K562 (cell line): ENCODE data around the gene TPM4. TPM values are rescaled to one million over a fixed set of nuclear protein-coding genes. Genes with fewer than 3 reads are reported as not detected.

ENCODE experiments used
- ATAC-seq: fragments of 200-7000 bp; cut with Tn5 transposase; 3 replicates; pipeline ENCODE4 v1.9.1; 2020; ENCODE audit warnings: moderate library complexity
- BruUV-seq: library from RNA; stranded (reverse); fragments of 400-500 nt; replicated peaks from 2 replicates; lab custom pipeline; 2021; lab: Mats Ljungman, UMichigan
- CTCF ChIA-PET: fragments of 300-600 bp; formaldehyde crosslinking; extraction: SDS; loops from one replicate; lab custom pipeline; 2021; ENCODE audit warnings: low intra/inter-chr PET ratio; lab: Yijun Ruan, JAX
- POLR2A ChIA-PET: fragments of 300-600, 350-650 bp; sonication (Branson Sonifier 250); formaldehyde crosslinking; extraction: SDS; loops from one replicate; lab custom pipeline; 2021; ENCODE audit warnings: antibody characterized with exemption, inconsistent platforms; lab: Yijun Ruan, JAX
- DNase-seq, 4 experiments: peaks; one replicate each; pipeline versions ENCODE4 v3.0.0 to v3.0.0-alpha.2; 2011 to 2018; ENCODE audit warnings: low spot score in 3 of 4, mixed read lengths in 3 of 4; ENCODE audit errors: extremely low read depth in 1 of 4
- FAIRE-seq: peaks from 2 replicates; lab custom pipeline; 2011; peaks lifted over from hg19 to GRCh38; lab: Jason Lieb, UNC
- H2AFZ ChIP-seq: 2 replicates; pipeline ENCODE4 v1.6.0; 2011; ENCODE audit warnings: low read depth, low read length, control low read depth, inconsistent platforms
- H3K27ac ChIP-seq: fragments of 200-600 bp; 3 replicates; pipeline ENCODE4 v1.8.0; 2011; ENCODE audit warnings: low read depth, mild to moderate bottlenecking, control low read depth, inconsistent platforms, low read length, moderate library complexity, mixed read lengths; ENCODE audit errors: extremely low read depth
- H3K27me3 ChIP-seq, 2 experiments: fragments of 300-600 bp in 1 of 2; 2 replicates in 1 of 2; 3 replicates in 1 of 2; pipeline versions ENCODE4 v1.6.0 to v1.8.0; 2011; ENCODE audit warnings: inconsistent platforms in 2 of 2, low read length in 2 of 2, mild to moderate bottlenecking in 1 of 2, mixed read lengths in 1 of 2, moderate library complexity in 1 of 2; ENCODE audit not compliant: control insufficient read depth in 2 of 2, insufficient read depth in 2 of 2
- H3K36me3 ChIP-seq: fragments of 300-600 bp; 3 replicates; pipeline ENCODE4 v1.8.0; 2011; ENCODE audit warnings: mild to moderate bottlenecking, low read length, inconsistent platforms; ENCODE audit not compliant: control insufficient read depth, insufficient read depth
- H3K4me1 ChIP-seq, 2 experiments: fragments of 200-600 bp in 1 of 2; replicated peaks in 1 of 2; 2 replicates in 1 of 2; 3 replicates in 1 of 2; pipeline versions ENCODE4 v1.5.1 to v1.8.0; 2011; ENCODE audit warnings: inconsistent platforms in 2 of 2, low read length in 2 of 2, mild to moderate bottlenecking in 1 of 2, mixed read lengths in 1 of 2, moderate library complexity in 1 of 2; ENCODE audit not compliant: control insufficient read depth in 2 of 2, insufficient read depth in 2 of 2
- H3K4me2 ChIP-seq: 2 replicates; pipeline ENCODE4 v1.6.1; 2011; ENCODE audit warnings: low read length, control low read depth, inconsistent platforms, mixed read lengths; ENCODE audit not compliant: insufficient read depth
- H3K4me3 ChIP-seq: fragments of 200-600 bp; sonication (generic), shearing (Covaris generic); 2 replicates; pipeline ENCODE4 v1.5.1; 2016; ENCODE audit warnings: control low read depth, inconsistent platforms
- H3K79me2 ChIP-seq: fragments of 200-600 bp; 3 replicates; pipeline ENCODE4 v1.8.0; 2011; ENCODE audit warnings: low read length, inconsistent platforms; ENCODE audit not compliant: control insufficient read depth, insufficient read depth
- H3K9ac ChIP-seq, 2 experiments: 2 replicates each; pipeline versions ENCODE4 v1.6.0 to v1.6.1; 2011; ENCODE audit warnings: low read depth in 2 of 2, low read length in 2 of 2, control low read depth in 1 of 2, inconsistent platforms in 1 of 2, mild to moderate bottlenecking in 1 of 2, mixed read lengths in 1 of 2; ENCODE audit not compliant: insufficient read depth in 1 of 2
- H3K9me1 ChIP-seq: one replicate; pipeline ENCODE4 v1.6.0; 2011; ENCODE audit warnings: inconsistent platforms, mild to moderate bottlenecking, low read length, moderate library complexity; ENCODE audit not compliant: control insufficient read depth, insufficient read depth
- H3K9me3 ChIP-seq: replicated peaks from 2 replicates; pipeline ENCODE4 v1.5.1; 2011; ENCODE audit warnings: low read depth, low read length, inconsistent platforms; ENCODE audit not compliant: control insufficient read depth, insufficient read depth
- H4K20me1 ChIP-seq: replicated peaks from 2 replicates; pipeline ENCODE4 v1.6.1; 2011; ENCODE audit warnings: low read length, inconsistent platforms, mixed read lengths; ENCODE audit not compliant: control insufficient read depth, insufficient read depth
- BCL6 ChIP-seq: fragments of 250-450 bp; sonication (Bioruptor Pico); IDR thresholded peaks from 2 replicates; pipeline ENCODE4 v1.4.0; 2020
- CBX1 ChIP-seq: sonication (generic); IDR thresholded peaks from 2 replicates; pipeline ENCODE4 v1.6.1; 2016; ENCODE audit warnings: antibody characterized with exemption, low read depth, mild to moderate bottlenecking
- HIVEP1 ChIP-seq: fragments of 250-450 bp; sonication (Bioruptor Pico); IDR thresholded peaks from 2 replicates; pipeline ENCODE4 v1.4.0; 2020; ENCODE audit warnings: mild to moderate bottlenecking
- MBD1 ChIP-seq: fragments of 250-450 bp; sonication (Bioruptor Pico); IDR thresholded peaks from 2 replicates; pipeline ENCODE4 v1.8.0; 2022; ENCODE audit warnings: inconsistent platforms
- NKRF ChIP-seq: fragments of 450-650 bp; IDR thresholded peaks from 2 replicates; pipeline ENCODE4 v1.6.1; 2016; ENCODE audit warnings: borderline replicate concordance
- ZNF431 ChIP-seq: sonication (generic); formaldehyde crosslinking; IDR thresholded peaks from 2 replicates; pipeline ENCODE4 v1.8.0; 2022; ENCODE audit warnings: mild to moderate bottlenecking, missing genetic modification reagents
- WGBS: fragments of 100-300 bp; shearing (Covaris generic); methylation state at CpG from one replicate; pipeline ENCODE4 v1.1.6; 2016; ENCODE audit warnings: low coverage, mixed read lengths; ENCODE audit not compliant: insufficient coverage; ENCODE audit errors: missing lambda C conversion rate; 5-methylcytosine and 5-hydroxymethylcytosine counted together
- in situ Hi-C: fragments of 300-500 bp; cut with MboI; formaldehyde crosslinking; loops from 4 replicates; pipeline ENCODE4 v1.15.0; 2018; ENCODE audit warnings: inconsistent platforms, mixed read lengths
- intact Hi-C: fragments of 100-400 bp; cut with micrococcal nuclease; formaldehyde crosslinking; loops from 2 replicates; pipeline ENCODE4 v1.14.2; 2022
- polyA plus RNA-seq, 8 experiments: library from polyadenylated mRNA; depleted of rRNA in 4 of 8; stranded (reverse) in 5 of 8; unstranded in 3 of 8; fragments of >200 nt; fragmentation: Nextera tagmentation in 2 of 8; fragmentation: Illumina TruSeq in 1 of 8; extraction: Ambion mirVana in 2 of 8; extraction: Trizol in 1 of 8; gene quantifications; 2 replicates each; pipeline versions ENCODE4 v1.2.1 to v1.2.3, GENCODE V29; 2011 to 2014; ENCODE audit warnings: inconsistent platforms in 1 of 8, missing spikeins in 1 of 8
- total RNA-seq, 7 experiments: library from RNA; depleted of rRNA in 6 of 7; stranded (reverse); fragments of >200 nt in 6 of 7; fragmentation: Illumina TruSeq in 2 of 7; extraction: Trizol in 2 of 7; gene quantifications; 2 replicates each; pipeline versions ENCODE4 v1.2.1 to v1.2.3, GENCODE V29; 2011 to 2021; ENCODE audit warnings: low replicate concordance in 1 of 7

The TPM4 gene
- total and polyA plus RNA-seq, 9 of the 15 experiments (the other 6 are each of a cell fraction or from before 2014, with no cell fraction given) = 28.1 to 111 (median 77.4) TPM

- in situ Hi-C loops = no loop called here
- TF ChIP-seq ZNF431 (CRISPR knock-in tag) (no peak), MBD1 (CRISPR knock-in tag) (no peak), BCL6 (CRISPR knock-in tag) (no peak), NKRF (no peak), HIVEP1 (CRISPR knock-in tag) (no peak), CBX1 (no peak)
- no peak overlapping the region for H3K4me2 ChIP-seq
- no peaks in the 10 kb centered on the region for H3K36me3 ChIP-seq
- H3K9me1 ChIP-seq = no peaks in the 10 kb centered on the region
- FAIRE-seq (no peak), ATAC-seq (no peak), DNase-seq (no peak)
- H3K4me3 ChIP-seq = no peak overlapping the region
- BruUV-seq = no TSS peak
- H4K20me1 ChIP-seq = no peaks in the 10 kb centered on the region
- no peak overlapping the region for H2AFZ ChIP-seq
- no peak overlapping the region for H3K9ac ChIP-seq
- ChIA-PET CTCF (no interaction called here), POLR2A (interaction anchor here (0.6 kb wide), 1 partner anchor 33 kb away, joined by 4 read pairs; no protein-coding TSS in a partner anchor)
- H3K79me2 ChIP-seq = no peaks in the 10 kb centered on the region
- intact Hi-C loops = no loop called here
- no peak overlapping the region for H3K27ac ChIP-seq
- peaks cover 0 to 6% of the 10 kb centered on the region in 2 experiments; a peak in 1 of 5 replicates for H3K4me1 ChIP-seq
- peaks cover 8 to 22% of the 10 kb centered on the region in 2 experiments; a peak in 3 of 5 replicates for H3K27me3 ChIP-seq
- no peaks in the 10 kb centered on the region for H3K9me3 ChIP-seq
- WGBS = 73% methylated on average over 8 of the region's 8 CpGs
Measured at GRCh38 chr19:16031872-16032200, 44.5 kb upstream of the TPM4 start.
